ENCODE results near the gene DAGLB. TPM values are rescaled to one million over a fixed set of nuclear protein-coding genes. Genes with fewer than 3 reads are reported as not detected.

DAGLB gene
- total and polyA plus RNA-seq, 2 of the 8 experiments (the other 6 are each of a cell fraction or from before 2014, with no cell fraction given): 27.0 to 39.6 TPM

DNA sequence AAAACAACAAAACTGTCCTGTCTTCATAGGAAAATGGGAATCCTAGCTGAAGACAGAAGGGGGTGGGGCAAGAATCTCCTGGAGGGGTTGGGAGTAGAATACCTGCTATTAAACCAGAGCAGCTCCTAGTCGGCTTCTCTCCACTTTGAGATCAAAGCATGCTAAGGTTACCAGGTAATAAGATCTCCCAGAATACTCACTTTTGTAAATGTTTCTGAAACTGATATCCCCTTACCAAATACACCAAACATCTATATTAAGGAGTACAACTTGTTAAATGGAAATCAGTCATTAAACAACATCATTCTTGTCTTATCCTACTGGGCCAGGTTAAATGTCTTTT, 29.5 kb upstream of the DAGLB start:
- no peak overlapping the region for H4K91ac ChIP-seq (replicated peaks; ENCODE audit: insufficient read length, low read length)
- no peak overlapping the region for H2BK5ac ChIP-seq (ENCODE audit: low read depth, low read length)
- H3K56ac ChIP-seq (replicated peaks; ENCODE audit: insufficient read length, low read depth, low read length): no peak overlapping the region
- H3K23ac ChIP-seq (ENCODE audit: insufficient read length): no peak overlapping the region
- no peak overlapping the region for H4K5ac ChIP-seq (ENCODE audit: insufficient read length, low read depth, low read length)
- H2AFZ ChIP-seq (ENCODE audit: low read length): no peak overlapping the region
- peaks cover 0 to 23% (median 3%) of the 10 kb centered on the region in 4 experiments; a peak in 5 of 8 replicates for H3K36me3 ChIP-seq (ENCODE audit: control insufficient read depth in 2 of 4, insufficient read depth in 4 of 4, low read length in 3 of 4)
- FAIRE-seq: no peak
- peaks cover 2% of the 10 kb centered on the region for H3K79me1 ChIP-seq (ENCODE audit: low read depth, low read length)
- H3K14ac ChIP-seq (ENCODE audit: insufficient read length): no peak overlapping the region
- H3K9me3 ChIP-seq (ENCODE audit: insufficient read depth in 2 of 2, low read depth in 1 of 2, low read length in 1 of 2): no peaks in the 10 kb centered on the region
- no peak overlapping the region for H2AK5ac ChIP-seq (ENCODE audit: low read depth, low read length)
- H3K27ac ChIP-seq (ENCODE audit: low read depth, low read length): no peak overlapping the region
- H3K79me2 ChIP-seq (ENCODE audit: control insufficient read depth in 1 of 2, insufficient read depth in 2 of 2, low read length in 2 of 2): peaks cover 0 to 76% of the 10 kb centered on the region in 2 experiments; a peak in 3 of 4 replicates
- peaks cover 8 to 19% of the 10 kb centered on the region in 2 experiments for H4K20me1 ChIP-seq (replicated peaks in 1 of 2; ENCODE audit: control insufficient read depth in 1 of 2, insufficient read depth in 2 of 2, low read length in 2 of 2)
- H3K9ac ChIP-seq (replicated peaks in 1 of 4; ENCODE audit: extremely low read depth in 1 of 4, low read depth in 3 of 4, low read length in 3 of 4): no peak overlapping the region
- no peak overlapping the region for H2BK12ac ChIP-seq (ENCODE audit: low read depth, low read length)
- POLR2A ChIA-PET (ENCODE audit: partially characterized antibody): interaction anchor here (1.1 kb wide), 1 partner anchor 14 kb away, joined by 3 read pairs; no protein-coding TSS in a partner anchor
- H2BK120ac ChIP-seq (replicated peaks; ENCODE audit: low read depth, low read length): no peak overlapping the region
- H4K8ac ChIP-seq (ENCODE audit: extremely low read depth, insufficient read depth, low read length): no peak overlapping the region
- 86% methylated on average over 1 of the region's 1 CpG; no CpG with 5 or more reads in 1 of the 2 experiments for WGBS, 2 experiments (ENCODE audit: extremely low coverage in 1 of 2, insufficient coverage in 1 of 2, insufficient read length in 1 of 2, insufficient replicate concordance in 2 of 2, low coverage in 1 of 2, low lambda C conversion rate in 2 of 2, missing lambda C conversion rate in 1 of 2)
- no peak overlapping the region for H3K4me3 ChIP-seq (ENCODE audit: extremely low read depth in 1 of 4, insufficient read depth in 2 of 4, low read depth in 3 of 4, low read length in 4 of 4)
- no peaks in the 10 kb centered on the region for H3K27me3 ChIP-seq (replicated peaks in 1 of 4; ENCODE audit: control insufficient read depth in 3 of 4, extremely low read depth in 1 of 4, insufficient read depth in 3 of 4, low read length in 3 of 4)
- no peak for DNase-seq (ENCODE audit: low read depth in 1 of 2, low spot score in 2 of 2)
- no peak overlapping the region for H2BK20ac ChIP-seq (ENCODE audit: low read length)
- no peak overlapping the region for H3K4me2 ChIP-seq (ENCODE audit: insufficient read depth in 1 of 2, low read depth in 2 of 2, low read length in 2 of 2)
- H3K4me1 ChIP-seq (replicated peaks in 1 of 4; ENCODE audit: control insufficient read depth in 3 of 4, insufficient read depth in 4 of 4, low read length in 3 of 4): no peaks in the 10 kb centered on the region
- H2BK15ac ChIP-seq (ENCODE audit: low read length): no peak overlapping the region
- no peak overlapping the region for H3K18ac ChIP-seq (ENCODE audit: extremely low read depth, low read length)
- CTCF ChIA-PET (ENCODE audit: partially characterized antibody): interaction anchor here (1.6 kb wide), 1 partner anchor 10 kb away, joined by 3 read pairs; no protein-coding TSS in a partner anchor
- no peaks in the 10 kb centered on the region for H3K23me2 ChIP-seq (ENCODE audit: low read depth, low read length)
- no peak overlapping the region for H3K4ac ChIP-seq (replicated peaks; ENCODE audit: insufficient read length, low read depth, low read length)
- TF ChIP-seq KDM4A (IDR thresholded peaks at IDR 0.05; ENCODE audit: low read depth, low read length, severe bottlenecking): no peak
- TF ChIP-seq HDAC6 (IDR thresholded peaks at IDR 0.05; ENCODE audit: low read depth, low read length): no peak
- no peak for TF ChIP-seq CBX8 (IDR thresholded peaks at IDR 0.05; ENCODE audit: borderline replicate concordance, low read depth, low read length)
